ENCODE measurements around the gene LRRC8C.
A peak's percentile ranks its signal among the peaks of the same experiment; 100 is the strongest.

The LRRC8C gene

DNA sequence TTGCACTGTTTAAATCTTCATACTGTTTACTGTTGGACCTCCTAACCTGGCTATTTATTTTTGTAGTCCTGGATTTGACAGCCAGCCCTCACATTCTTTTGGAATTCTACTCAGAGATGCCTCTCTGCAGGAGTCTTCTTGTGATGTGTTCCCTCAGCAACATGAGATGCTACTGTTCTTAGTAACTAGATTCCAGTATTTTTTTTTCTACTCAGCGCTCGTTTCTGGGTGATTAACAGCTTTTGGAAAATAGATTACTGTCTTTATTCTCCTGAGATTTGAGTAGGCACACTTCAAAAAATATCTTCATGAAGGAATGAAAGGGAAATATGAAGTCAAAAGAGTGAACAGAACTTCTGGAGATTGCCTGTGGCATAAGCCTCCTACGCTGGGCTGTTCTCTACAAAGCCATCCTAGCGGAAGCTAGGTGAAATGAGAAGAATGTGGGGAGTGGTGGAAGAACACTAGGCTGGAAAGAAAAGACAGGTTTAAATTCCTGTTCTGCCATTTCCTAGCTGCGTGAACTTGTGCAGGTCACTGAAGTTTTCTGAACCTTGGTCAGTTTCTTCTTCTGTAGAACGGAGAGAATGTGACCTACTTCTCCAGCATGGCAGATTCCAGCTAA, 75.9 kb downstream of the LRRC8C start:
- FAIRE-seq = no peak

DNA sequence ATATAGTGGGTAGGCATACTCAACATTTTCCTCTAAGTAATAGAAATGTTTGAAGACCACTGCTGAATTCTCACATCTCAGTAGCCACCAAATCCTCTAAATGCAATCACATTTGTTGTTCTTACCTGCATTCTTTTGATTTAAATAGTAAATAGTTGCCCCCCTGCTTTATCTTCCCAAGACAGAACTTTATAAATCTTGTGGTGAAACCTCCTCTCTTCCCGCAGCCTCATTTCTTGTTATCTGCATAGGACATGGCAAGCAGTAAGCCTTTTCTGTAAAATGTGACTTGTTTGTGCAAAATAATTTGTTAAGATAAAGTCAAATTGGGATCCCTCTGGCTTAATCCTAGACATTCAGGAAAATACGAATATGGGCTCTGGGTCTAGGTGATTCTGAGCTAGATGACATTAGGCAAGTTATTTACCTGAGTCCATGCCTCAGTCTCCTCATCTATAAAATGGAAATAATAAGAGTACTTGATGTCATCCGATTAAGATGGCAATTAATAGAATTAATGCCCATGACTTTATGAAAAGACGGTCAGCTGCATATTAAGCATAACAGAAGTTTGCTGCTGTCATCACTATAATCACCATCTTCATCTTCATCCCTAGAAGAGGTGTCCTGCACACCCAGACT, 77.7 kb downstream of the LRRC8C start:
- no peak for FAIRE-seq

DNA sequence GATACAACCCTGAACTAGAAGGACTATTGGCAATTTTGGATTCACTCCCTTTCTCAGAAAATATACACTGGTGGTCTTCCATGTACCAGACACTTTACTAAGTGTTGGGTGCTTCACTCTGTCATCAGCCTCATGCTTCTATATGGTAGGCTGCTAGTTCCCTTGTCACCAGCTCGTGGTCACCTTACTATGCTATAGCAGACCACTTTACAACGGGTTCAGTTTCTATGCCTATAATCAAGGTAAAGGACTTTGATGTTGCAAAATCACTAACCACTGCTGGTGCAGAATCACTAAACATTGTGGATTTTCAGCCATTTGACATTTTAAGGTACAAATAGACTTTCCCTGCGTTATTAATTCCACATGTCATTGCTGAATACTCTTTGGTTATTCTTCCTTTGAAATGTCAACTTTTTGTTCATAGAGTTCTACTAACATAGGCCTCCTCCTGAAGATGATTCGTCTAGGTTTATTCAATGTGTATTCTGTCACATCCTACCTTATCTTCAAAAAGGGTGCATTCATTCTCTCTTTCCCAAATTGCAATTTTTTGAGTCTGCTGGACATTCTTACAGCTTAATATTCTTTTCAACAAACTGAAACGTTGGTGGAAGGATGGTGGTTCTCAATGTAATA, 78.3 kb downstream of the LRRC8C start:
- FAIRE-seq = no peak

DNA sequence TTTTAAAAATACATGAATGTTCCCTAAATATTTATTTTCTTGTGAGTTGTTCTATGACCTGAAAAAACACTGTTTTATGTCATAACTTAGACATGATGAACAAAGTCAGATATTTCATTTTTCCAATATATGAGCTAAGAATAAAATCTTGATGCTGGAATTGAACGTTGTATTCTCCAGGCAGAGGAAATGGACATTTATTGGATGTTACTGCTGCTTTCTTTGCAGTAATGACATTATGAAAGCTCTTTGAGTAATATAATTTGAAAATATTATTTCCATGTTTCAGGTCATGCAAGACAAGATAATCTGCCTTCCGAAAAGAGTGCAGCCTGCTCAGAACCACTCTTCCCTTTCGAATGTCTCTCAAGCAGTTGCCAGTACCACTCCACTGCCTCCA, 79.5 kb downstream of the LRRC8C start:
- FAIRE-seq = no peak

- no peak for FAIRE-seq
Measured at GRCh38 chr1:89715677-89716076, 82.8 kb downstream of the LRRC8C start.

DNA sequence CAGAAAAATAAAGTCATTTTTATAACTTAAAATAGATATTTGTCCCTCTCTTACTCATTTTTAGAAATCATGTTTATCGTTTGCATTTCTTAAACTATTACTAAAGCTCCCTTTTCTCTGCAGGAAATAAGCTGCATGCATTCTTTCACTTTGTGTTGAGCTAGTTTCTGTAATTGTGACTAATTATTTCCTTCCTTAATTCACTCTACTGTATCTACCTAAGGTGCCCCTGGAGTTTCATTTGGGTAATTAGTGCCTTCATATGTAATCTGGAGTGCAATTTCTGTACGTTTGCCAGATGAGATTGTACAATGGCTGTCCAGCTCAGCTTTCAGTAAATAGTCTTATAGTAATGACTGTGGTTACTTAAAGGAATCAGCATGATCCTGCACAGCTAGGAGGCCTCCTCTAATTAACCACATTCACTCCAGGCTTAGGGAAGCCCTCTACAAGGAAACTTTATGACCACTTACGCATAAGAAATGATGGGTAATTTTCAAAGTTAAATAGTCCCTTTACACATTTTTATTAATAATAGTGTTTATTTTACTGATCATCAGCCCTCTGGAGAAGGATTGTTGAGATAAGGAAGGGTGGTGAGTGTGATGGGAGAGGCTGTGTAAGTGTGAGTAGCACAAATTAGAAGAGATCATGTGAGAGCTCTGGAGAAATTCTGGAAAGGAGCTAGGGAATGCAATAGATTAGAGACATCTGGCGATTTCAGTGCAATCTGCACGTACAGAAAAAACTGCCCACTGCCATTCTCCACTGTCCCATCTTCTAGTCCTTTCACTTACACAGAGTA, 86.8 kb downstream of the LRRC8C start:
- no peak for FAIRE-seq

DNA sequence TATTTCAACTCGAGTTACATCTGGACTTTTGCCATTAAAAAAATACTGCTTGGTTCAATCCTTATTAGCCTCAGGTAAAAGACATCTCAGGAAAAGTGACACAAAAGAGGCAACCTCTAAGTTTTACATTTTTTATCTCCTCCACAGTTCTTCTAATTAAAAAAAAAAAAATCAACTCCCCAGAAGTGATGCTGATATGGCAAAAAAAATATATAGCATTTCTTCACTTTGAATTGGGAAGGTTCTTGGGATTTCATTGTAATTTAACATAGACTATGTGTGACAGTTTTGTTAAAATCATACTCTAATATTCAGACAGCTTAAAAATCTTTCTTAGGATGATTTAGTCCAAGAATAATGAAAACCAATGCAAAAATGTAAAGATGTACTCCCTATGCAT, 87.9 kb downstream of the LRRC8C start:
- FAIRE-seq = no peak

DNA sequence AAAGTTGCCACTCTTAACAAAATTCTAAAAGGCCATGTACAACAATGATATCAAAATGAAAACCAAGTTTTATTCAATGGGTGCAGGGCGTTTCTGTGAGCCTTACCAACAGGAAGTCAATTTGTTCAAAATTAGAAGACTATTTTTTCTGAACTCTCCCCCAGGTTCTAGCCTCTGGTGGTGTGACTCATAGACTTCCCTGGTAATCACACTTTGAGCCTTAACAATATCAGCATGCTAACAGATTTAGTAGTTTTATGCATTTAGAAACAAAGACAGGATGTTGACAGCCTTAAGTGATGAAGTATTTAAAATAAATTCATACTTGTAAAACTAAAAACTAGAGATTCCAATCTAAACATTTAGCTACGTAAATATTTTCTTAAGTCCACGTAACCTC, 88.4 kb downstream of the LRRC8C start:
- no peak for FAIRE-seq

DNA sequence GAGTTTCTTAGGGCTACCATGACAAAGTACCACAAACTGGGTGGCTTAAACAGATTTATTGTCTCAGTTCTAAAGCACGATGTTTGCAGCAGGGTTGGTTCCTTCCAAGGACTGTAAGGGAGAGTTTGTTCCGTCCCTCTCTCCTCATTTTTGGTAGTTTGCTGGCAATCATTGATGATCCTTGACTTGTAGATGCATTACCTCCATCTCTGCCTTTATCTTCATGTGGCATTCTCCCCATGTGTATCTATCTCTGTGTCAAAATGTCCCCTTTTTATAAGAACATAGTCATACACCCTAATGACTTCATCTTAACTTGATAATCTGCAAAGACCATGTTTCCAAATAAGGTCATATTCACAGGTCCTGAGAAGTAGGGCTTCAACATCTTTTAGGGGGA, 90.2 kb downstream of the LRRC8C start:
- FAIRE-seq = no peak

- FAIRE-seq = no peak
Measured at GRCh38 chr1:89723863-89724262, 90.9 kb downstream of the LRRC8C start.

- FAIRE-seq = no peak
Measured at GRCh38 chr1:89724369-89725010, 91.6 kb downstream of the LRRC8C start.

- no peak for FAIRE-seq
Measured at GRCh38 chr1:89725011-89725370, 92.1 kb downstream of the LRRC8C start.

DNA sequence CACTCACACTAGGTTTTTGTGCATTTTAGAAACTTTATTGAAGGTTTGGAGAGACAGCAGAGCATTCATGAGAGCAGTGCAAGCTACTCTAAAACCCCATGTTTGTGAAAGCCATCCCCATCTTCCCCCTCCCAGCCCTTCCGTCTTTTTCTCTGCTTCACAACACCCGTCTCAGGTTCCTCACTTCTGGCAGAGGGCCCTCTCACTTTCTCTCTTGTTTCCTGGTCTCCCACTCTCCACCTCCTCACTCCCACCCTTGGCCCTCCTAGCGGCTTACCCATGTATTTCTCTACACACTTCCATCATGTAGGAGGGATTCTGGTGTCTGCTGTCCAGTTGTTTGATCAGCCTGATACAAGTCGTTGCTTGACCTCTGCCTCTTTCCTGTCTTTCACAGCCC, 92.7 kb downstream of the LRRC8C start:
- FAIRE-seq = no peak

GRCh38 chr1:89727517-89728312, 94.8 kb downstream of the LRRC8C start:
- no peak for FAIRE-seq

DNA sequence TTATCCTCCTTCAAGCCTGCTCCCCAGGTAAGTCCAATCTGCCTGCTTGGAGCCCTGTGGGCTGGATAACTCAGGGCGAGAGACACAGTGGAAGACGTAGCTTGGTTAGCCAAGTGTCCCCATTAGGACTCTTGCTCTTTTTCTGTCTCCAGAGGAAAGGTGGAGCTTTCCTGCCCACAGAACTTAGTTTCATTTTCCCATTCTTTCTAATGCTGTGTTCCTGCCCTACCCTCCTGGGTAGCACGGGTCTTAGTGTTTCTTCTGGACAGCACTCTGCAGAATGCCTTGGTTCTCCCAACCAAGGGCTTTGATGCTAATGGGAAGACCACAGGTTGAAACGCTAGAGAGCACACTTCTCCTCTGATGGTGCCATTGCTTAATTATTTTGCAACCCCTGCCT, 95.5 kb downstream of the LRRC8C start:
- FAIRE-seq = no peak

DNA sequence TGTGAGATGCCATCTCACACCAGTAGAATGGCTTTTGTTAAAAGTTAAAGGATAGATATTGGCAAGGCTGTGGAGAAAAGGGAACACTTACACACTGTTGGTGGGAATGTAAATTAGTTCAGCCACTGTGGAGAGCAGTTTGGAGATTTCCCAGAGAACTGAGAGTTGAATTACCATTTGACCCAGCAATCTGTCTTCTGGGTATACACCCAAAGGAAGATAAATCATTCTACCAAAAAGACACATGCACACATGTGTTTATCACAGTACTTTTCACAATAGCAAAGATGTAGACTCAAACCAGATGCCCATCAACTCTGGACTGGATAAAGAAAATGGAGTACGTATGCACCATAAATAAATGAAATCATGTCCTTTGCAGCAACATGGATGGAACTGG, 99.3 kb downstream of the LRRC8C start:
- FAIRE-seq = no peak

DNA sequence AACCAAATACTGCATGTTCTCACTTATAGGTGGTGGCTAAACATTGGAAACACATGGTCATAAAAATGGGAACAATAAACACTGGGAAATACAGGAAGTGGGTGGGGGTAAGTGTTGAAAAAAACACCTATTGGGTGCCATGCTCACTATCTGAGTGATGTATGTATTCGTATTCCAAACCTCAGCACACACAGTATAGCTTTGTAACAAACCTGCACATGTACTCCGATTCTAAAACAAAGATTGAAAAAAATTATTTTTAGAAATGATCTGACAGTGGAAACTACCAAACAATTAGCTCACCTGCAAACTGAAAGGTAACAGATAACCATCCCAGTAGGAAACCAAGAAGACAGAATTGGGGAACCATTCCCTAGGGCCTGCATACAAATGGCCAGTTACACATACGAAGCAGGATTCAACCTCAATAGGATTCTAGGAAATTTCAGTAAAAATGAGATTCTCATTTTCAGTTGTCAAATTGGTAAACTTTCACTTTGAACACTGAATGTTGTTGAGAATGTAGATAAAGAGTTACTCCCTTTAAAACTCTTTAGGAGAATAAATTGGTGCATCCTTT, 99.8 kb downstream of the LRRC8C start:
- no peak for FAIRE-seq

DNA sequence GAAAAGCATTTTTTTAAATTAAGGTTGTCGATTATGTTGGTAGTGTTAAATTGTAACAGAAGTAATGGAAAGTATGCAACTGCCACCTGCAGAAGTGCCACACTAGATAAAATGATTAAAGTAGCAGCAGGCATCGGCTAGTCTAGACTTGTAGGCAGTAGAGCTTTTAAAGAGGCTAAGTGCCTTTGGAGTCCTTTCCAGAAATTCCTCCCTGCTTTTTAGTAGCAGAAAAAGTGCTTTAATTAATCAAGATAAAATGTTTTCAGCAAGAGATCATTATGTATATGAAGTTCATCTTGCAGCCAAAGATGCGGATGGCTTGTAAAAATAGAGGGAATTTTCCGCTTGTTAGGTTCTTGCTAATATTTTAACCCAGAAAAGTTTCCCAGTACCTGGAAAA, 100.8 kb downstream of the LRRC8C start:
- FAIRE-seq = no peak

- no peak for FAIRE-seq
Measured at GRCh38 chr1:89734442-89734841, 101.5 kb downstream of the LRRC8C start.

- FAIRE-seq = no peak
Measured at GRCh38 chr1:89735479-89735878, 102.6 kb downstream of the LRRC8C start.

- FAIRE-seq = peak; percentile 25
Measured at GRCh38 chr1:89736937-89737733, 104.2 kb downstream of the LRRC8C start.

All from TTC549 (cell line).